ENCODE data around the gene SCRN2.

Gene SCRN2

DNA sequence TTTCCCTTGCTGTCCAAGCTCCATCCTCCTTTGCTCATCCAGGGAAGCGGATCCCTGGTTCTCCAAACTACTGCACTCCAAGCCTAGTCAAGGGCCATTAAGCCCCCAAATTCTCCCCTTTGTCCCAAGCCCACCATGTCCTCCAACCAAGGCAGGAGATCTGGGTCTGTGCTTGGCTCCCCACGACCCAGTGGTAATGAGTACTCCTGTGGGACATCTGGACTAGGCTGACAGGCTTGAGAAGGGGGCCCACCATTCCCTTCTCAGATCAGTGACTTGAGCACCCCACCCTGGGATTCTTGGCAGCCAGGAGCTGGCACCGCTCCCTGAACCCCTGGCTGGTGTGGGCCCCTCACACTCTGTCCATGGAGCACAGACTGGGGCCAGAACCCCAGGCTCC is 36.6 kb downstream of the SCRN2 start:
- ATAC-seq = no peak
- TF ChIP-seq ZNF565 (CRISPR knock-in tag; conservative IDR thresholded peaks at IDR 0.05; ENCODE audit: low read depth) (no peak), ZFP3 (CRISPR knock-in tag; IDR thresholded peaks at IDR 0.05) (no peak), ZC3H10 (CRISPR knock-in tag; IDR thresholded peaks at IDR 0.05) (no peak), ISL1 (CRISPR knock-in tag; IDR thresholded peaks at IDR 0.05) (no peak), ZNF70 (CRISPR knock-in tag; IDR thresholded peaks at IDR 0.05) (no peak), TOX (CRISPR knock-in tag; IDR thresholded peaks at IDR 0.05; ENCODE audit: borderline replicate concordance) (no peak)
- TF ChIP-seq, protein P1, sequence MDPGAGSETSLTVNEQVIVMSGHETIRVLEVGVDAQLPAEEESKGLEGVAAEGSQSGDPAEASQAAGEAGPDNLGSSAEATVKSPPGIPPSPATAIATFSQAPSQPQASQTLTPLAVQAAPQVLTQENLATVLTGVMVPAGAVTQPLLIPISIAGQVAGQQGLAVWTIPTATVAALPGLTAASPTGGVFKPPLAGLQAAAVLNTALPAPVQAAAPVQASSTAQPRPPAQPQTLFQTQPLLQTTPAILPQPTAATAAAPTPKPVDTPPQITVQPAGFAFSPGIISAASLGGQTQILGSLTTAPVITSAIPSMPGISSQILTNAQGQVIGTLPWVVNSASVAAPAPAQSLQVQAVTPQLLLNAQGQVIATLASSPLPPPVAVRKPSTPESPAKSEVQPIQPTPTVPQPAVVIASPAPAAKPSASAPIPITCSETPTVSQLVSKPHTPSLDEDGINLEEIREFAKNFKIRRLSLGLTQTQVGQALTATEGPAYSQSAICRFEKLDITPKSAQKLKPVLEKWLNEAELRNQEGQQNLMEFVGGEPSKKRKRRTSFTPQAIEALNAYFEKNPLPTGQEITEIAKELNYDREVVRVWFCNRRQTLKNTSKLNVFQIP (CRISPR knock-in tag; IDR thresholded peaks at IDR 0.05; ENCODE audit: borderline replicate concordance, low read depth) = no peak
- TF ChIP-seq, protein P2, sequence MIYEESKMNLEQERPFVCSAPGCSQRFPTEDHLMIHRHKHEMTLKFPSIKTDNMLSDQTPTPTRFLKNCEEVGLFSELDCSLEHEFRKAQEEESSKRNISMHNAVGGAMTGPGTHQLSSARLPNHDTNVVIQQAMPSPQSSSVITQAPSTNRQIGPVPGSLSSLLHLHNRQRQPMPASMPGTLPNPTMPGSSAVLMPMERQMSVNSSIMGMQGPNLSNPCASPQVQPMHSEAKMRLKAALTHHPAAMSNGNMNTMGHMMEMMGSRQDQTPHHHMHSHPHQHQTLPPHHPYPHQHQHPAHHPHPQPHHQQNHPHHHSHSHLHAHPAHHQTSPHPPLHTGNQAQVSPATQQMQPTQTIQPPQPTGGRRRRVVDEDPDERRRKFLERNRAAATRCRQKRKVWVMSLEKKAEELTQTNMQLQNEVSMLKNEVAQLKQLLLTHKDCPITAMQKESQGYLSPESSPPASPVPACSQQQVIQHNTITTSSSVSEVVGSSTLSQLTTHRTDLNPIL (CRISPR knock-in tag; IDR thresholded peaks at IDR 0.05; ENCODE audit: low read depth) = no peak
- TF ChIP-seq, protein P3, sequence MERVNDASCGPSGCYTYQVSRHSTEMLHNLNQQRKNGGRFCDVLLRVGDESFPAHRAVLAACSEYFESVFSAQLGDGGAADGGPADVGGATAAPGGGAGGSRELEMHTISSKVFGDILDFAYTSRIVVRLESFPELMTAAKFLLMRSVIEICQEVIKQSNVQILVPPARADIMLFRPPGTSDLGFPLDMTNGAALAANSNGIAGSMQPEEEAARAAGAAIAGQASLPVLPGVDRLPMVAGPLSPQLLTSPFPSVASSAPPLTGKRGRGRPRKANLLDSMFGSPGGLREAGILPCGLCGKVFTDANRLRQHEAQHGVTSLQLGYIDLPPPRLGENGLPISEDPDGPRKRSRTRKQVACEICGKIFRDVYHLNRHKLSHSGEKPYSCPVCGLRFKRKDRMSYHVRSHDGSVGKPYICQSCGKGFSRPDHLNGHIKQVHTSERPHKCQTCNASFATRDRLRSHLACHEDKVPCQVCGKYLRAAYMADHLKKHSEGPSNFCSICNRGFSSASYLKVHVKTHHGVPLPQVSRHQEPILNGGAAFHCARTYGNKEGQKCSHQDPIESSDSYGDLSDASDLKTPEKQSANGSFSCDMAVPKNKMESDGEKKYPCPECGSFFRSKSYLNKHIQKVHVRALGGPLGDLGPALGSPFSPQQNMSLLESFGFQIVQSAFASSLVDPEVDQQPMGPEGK (CRISPR knock-in tag; IDR thresholded peaks at IDR 0.05; ENCODE audit: borderline replicate concordance) = no peak

DNA sequence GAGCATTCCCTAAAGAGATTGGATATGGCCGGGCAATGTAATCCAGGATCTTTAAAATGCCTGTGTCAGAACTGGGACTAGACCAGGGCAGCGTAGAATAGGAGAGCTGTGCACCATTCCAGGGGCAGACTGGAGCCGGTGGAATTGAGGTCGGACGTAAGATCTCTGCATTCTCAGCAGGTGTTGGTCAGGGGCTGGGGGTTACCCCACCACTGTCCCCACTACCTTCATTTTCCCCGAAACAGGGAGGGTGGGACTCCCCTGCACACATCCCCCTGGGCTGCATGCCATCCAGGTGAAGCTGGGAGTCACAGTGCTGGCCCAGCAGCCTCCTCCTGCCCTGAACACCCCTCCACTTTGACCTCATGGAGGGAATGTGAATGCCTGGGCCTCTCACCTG is 37.3 kb downstream of the SCRN2 start:
- TF ChIP-seq ZFP30 (CRISPR knock-in tag; IDR thresholded peaks at IDR 0.05) (no peak), ISL1 (CRISPR knock-in tag; IDR thresholded peaks at IDR 0.05) (no peak), ZNF70 (CRISPR knock-in tag; IDR thresholded peaks at IDR 0.05) (no peak), SNAI2 (CRISPR knock-in tag; IDR thresholded peaks at IDR 0.05) (no peak), CSDC2 (CRISPR knock-in tag; IDR thresholded peaks at IDR 0.05) (no peak), ZFP3 (CRISPR knock-in tag; IDR thresholded peaks at IDR 0.05) (no peak), PPARA (CRISPR knock-in tag; IDR thresholded peaks at IDR 0.05; ENCODE audit: borderline replicate concordance) (no peak), ZNF565 (CRISPR knock-in tag; conservative IDR thresholded peaks at IDR 0.05; ENCODE audit: low read depth) (no peak), GLIS3 (CRISPR knock-in tag; IDR thresholded peaks at IDR 0.05) (no peak), OSR1 (CRISPR knock-in tag; IDR thresholded peaks at IDR 0.05) (no peak), ESRRG (CRISPR knock-in tag; IDR thresholded peaks at IDR 0.05) (no peak)
- TF ChIP-seq, protein P2 (CRISPR knock-in tag; IDR thresholded peaks at IDR 0.05; ENCODE audit: low read depth) = no peak
- TF ChIP-seq, protein P1 (CRISPR knock-in tag; IDR thresholded peaks at IDR 0.05; ENCODE audit: borderline replicate concordance, low read depth) = no peak
- no peak for ATAC-seq

DNA sequence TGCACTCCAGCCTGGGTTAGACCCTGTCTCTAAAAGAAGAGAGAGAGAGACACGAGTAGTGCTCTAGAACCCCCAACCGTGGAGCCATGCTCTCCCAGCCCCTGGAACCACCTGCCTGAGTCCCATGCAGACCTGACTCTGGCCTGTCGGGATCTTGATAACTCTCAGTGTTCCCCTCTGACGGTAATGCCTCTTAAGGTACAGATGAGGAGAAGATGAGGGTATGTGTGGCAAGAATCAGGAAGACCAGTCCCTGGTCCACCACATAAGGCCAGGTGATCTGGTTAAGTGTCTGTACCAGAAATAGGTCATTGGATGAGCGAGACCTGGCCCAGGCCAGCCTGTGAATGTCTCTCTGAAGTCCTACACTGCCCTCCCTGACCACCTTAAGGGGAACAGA is 37.9 kb downstream of the SCRN2 start:
- ATAC-seq = no peak; the same call in 2 of the 3 replicates
- TF ChIP-seq, protein P4, sequence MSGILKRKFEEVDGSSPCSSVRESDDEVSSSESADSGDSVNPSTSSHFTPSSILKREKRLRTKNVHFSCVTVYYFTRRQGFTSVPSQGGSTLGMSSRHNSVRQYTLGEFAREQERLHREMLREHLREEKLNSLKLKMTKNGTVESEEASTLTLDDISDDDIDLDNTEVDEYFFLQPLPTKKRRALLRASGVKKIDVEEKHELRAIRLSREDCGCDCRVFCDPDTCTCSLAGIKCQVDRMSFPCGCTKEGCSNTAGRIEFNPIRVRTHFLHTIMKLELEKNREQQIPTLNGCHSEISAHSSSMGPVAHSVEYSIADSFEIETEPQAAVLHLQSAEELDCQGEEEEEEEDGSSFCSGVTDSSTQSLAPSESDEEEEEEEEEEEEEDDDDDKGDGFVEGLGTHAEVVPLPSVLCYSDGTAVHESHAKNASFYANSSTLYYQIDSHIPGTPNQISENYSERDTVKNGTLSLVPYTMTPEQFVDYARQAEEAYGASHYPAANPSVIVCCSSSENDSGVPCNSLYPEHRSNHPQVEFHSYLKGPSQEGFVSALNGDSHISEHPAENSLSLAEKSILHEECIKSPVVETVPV (CRISPR knock-in tag; IDR thresholded peaks at IDR 0.05) = no peak
- no peak for TF ChIP-seq ZNF8 (CRISPR knock-in tag; IDR thresholded peaks at IDR 0.05)

DNA sequence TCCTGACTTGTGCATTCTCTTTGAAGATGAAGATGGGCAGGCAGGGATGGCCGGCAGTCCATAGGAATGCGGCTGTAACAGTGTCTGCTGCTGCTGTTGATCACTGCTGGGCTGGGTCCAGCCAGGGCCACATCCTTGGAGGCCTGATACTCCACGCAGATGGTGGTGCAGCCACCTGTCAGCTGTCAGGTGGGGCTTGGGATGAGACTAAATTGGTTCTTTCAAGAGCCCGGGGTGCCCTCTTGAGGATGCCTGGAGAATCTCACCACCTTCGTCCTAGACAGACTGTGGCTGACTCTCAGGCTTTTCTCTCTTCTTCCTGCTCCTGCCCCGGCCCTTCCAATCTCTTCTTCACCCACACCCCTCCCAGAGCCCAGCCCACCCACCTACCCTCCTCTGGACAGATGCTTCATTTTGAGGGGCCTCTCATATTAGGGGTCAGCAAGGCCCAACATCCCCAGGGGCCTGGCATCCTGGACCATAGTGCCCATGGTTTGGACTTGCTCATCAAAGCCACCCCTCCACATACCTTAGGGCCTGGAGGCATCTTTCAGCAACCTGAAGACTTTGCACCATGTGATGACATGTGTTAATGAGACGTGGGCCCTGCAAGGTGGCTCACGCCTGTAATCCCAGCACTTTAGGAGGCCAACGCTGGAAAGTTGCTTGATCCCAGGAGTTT is 38.6 kb downstream of the SCRN2 start:
- ATAC-seq = peak; percentile 93
- TF ChIP-seq ZNF8 (CRISPR knock-in tag; IDR thresholded peaks at IDR 0.05) = no peak
- TF ChIP-seq ZNF70 (CRISPR knock-in tag; IDR thresholded peaks at IDR 0.05) = peak; percentile 91; the same call in 1 of the 2 replicates

Measured in SK-N-SH treated with all-trans-retinoic acid at 6 μM for 48 hours (cell line).